ENCODE data around the gene OXLD1.

The OXLD1 gene

DNA sequence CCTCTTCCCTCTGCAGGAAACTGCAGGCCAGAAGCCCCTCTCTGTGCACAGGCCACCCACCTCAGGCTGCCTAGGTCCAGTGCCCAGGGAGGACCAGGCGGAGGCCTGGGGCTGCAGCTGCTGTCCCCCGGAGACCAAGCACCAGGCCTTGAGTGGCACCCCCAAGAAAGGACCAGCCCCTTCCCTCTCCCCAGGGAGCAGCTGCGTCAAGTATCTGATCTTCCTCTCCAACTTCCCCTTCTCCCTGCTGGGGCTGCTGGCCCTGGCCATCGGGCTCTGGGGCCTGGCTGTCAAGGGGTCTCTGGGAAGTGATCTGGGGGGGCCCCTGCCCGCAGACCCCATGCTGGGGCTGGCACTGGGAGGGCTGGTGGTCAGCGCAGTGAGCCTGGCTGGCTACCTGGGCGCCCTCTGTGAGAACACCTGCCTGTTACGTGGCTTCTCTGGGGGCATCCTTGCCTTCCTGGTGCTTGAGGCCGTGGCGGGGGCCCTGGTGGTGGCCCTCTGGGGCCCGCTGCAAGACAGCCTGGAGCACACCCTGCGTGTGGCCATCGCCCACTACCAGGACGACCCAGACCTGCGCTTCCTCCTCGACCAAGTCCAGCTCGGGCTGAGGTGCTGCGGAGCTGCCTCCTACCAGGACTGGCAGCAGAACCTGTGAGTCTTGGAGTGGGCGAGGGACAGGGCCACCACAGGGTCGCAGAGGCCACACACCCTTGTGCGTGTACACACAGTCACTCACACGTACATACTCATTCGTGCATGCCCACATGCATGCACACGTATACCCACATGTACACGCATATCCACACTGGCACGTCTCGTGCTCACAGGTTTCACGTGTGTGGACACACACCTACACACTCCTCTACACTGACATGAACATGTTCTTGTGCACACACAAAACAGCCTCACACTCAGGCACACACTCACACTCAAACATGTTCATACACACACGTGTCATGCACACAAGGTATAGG is 21.1 kb downstream of the OXLD1 start:
- TF ChIP-seq, protein P1, sequence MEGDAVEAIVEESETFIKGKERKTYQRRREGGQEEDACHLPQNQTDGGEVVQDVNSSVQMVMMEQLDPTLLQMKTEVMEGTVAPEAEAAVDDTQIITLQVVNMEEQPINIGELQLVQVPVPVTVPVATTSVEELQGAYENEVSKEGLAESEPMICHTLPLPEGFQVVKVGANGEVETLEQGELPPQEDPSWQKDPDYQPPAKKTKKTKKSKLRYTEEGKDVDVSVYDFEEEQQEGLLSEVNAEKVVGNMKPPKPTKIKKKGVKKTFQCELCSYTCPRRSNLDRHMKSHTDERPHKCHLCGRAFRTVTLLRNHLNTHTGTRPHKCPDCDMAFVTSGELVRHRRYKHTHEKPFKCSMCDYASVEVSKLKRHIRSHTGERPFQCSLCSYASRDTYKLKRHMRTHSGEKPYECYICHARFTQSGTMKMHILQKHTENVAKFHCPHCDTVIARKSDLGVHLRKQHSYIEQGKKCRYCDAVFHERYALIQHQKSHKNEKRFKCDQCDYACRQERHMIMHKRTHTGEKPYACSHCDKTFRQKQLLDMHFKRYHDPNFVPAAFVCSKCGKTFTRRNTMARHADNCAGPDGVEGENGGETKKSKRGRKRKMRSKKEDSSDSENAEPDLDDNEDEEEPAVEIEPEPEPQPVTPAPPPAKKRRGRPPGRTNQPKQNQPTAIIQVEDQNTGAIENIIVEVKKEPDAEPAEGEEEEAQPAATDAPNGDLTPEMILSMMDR (IDR thresholded peaks at IDR 0.05; ENCODE audit: insufficient read depth, low read depth, low read length, missing control alignments) = no peak
- no peak overlapping the region for H3K4me3 ChIP-seq (ENCODE audit: low read length)
- no peak for DNase-seq (ENCODE audit: low read depth)

DNA sequence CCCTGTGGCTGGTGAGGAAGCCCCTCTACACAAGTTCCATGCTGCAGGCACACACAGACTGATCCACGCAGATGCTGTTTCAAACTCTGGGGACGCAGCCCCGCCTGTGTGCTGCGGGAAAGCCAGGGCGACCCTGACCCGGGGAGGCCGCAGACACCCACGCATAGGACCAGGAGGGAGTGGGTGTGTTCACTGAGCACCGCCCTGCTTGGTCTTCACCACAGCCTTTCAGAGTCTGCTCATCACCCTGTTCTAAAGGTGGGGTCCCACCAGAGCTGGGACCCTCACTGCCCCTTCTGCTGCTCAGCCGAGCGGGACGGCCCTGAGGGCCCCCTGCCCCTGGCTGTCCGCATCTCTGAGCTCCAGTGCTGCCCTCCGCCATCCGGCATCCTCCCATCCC is 21.9 kb downstream of the OXLD1 start:
- DNase-seq (ENCODE audit: low read depth) = no peak
- no peak overlapping the region for H3K4me3 ChIP-seq (ENCODE audit: low read length)
- TF ChIP-seq, protein P1 (IDR thresholded peaks at IDR 0.05; ENCODE audit: insufficient read depth, low read depth, low read length, missing control alignments) = no peak

DNA sequence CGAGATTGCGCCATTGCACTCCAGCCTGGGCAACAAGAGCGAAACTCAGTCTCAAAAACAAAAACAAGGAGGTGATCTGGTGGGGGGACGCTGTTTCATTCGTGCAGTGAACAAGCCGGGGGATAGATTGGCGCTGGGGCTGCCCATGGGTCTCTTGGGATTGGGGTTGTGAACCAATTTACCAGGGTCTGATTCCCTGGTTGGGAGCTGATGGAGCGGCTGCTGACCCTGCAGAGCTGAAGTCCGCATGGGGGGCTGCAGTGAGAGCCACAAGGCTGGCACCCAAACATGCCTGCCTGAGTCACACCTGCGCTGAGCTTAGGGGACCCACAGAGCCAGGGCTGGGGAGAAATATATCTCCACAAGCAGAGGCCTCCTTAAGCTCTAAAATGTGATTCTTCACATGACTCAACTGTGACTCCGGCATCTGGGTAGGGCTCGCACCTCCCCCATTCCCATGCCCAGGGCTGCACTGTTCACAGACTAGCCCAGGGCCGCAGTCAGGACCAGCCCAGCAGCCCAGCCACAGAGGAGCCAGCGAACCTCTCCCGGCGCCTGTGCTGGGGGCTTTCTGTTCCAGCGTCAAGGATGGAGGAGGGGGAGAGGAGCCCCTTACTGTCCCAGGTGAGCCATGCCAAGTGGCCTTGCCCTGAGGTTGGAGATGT is 24.4 kb downstream of the OXLD1 start:
- H3K4me3 ChIP-seq (ENCODE audit: low read length) = no peak overlapping the region
- TF ChIP-seq, protein P1 (IDR thresholded peaks at IDR 0.05; ENCODE audit: insufficient read depth, low read depth, low read length, missing control alignments) = no peak
- peak; percentile 88 for DNase-seq (ENCODE audit: low read depth)

DNA sequence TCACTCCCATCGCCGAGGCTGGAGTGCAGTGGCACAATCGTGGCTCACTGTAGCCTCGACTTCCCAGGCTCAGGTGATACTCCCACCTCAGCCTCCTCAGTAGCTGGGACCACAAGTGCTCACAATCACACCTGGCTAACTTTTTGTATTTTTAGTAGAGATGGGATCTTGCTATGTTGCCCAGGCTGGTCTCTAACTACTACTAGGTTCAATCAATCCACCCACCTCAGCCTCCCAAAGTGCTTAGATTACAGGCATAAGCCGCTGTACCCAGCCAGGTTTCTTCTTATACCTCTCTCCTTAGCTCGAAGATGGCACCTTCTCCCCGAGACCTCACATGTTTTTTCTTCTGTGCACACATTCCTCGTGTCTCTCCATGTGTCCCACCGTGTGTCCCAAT is 26.4 kb downstream of the OXLD1 start:
- H3K4me3 ChIP-seq (ENCODE audit: low read length) = no peak overlapping the region
- TF ChIP-seq, protein P1 (IDR thresholded peaks at IDR 0.05; ENCODE audit: insufficient read depth, low read depth, low read length, missing control alignments) = no peak
- no peak for DNase-seq (ENCODE audit: low read depth)

DNA sequence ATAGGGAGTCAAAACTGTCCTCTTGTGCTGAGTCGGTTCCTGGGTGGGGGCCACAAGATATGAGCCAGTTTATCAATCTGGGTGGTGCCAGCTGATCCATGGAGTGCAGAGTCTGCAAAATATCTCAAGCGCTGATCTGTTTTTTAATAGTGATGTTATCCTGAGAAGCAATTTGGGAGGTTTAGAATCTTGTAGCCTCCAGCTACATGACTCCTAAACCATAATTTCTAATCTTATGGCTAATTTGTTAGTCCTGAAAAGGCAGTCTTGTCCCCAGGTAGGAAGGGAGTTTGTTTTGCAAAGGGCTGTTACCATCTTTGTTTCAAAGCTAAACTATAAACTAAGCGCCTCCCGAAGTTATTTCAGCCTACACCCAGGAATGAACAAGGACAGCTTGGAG is 27.7 kb downstream of the OXLD1 start:
- H3K4me3 ChIP-seq (ENCODE audit: low read length) = no peak overlapping the region
- TF ChIP-seq, protein P1 (IDR thresholded peaks at IDR 0.05; ENCODE audit: insufficient read depth, low read depth, low read length, missing control alignments) = no peak
- DNase-seq (ENCODE audit: low read depth) = no peak

DNA sequence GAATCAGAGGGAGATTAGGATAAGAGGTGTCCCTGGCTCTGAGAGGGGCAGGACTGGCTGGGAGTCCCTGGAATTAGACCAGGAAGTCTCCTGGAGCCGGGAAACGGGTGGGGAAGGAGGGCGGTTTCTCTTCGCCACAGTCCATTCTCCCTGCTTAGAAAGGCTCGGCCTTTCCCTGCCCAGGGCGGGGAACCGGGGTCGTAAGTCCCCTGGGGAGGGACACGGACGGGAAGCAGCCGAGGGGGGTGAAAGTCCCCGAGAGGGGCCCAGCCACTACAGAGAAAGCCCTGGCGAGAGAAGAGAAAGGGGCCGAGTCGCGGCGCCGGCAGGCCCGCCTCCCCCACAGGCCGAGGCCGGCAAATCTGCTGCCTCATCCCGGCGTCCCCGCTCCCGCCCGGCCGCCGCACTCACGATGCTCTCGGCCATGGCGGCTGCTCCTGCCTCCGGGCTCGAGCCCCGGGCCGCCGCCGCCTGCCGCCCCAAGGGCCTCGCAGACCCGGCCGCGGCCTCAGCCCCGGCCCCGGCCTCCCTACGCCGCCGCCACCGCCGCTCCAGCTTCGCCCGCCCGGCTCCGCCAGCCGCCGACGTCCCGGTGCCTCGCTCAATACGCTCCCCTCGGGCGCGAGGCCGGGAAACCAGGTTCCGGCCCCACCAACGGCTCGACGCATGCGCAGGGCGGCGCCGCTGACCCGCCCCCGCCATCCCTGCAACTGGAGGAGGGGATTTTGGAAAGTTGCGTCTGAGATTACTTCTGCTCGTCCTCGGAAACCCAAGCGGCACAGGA is 29.7 kb downstream of the OXLD1 start, which contains the start of the genes NPLOC4 and TSPAN10:
Gene NPLOC4, minus strand, starts transcription at position 608 of the 784 bp plus-strand sequence. Its CDS starts 182 bp downstream, at position 426.
Gene TSPAN10, plus strand, starts transcription at position 692 of the 784 bp plus-strand sequence. CDS start 5,217 bp downstream, outside the sequence.
- DNase-seq (ENCODE audit: low read depth) = peak; percentile 86
- H3K4me3 ChIP-seq (ENCODE audit: low read length) = peak within 1 kb of the TSS; percentile 96
- TF ChIP-seq, protein P1 (IDR thresholded peaks at IDR 0.05; ENCODE audit: insufficient read depth, low read depth, low read length, missing control alignments) = no peak
